Gastroesophageal sphincter (tissue), 3 donors: Measurements from ENCODE around the gene REPS2.

Source experiments
- EP300 ChIP-seq: sonication (generic); formaldehyde crosslinking; IDR thresholded peaks from one replicate; pipeline ENCODE4 v1.6.1; 2017; ENCODE audit warnings: antibody characterized with exemption, mild to moderate bottlenecking
- POLR2A ChIP-seq, 2 donors: fragments of 450-650 bp; IDR thresholded peaks; one replicate each; pipeline ENCODE4 v1.6.1; 2017; ENCODE audit warnings: antibody characterized with exemption in 2 of 2, mild to moderate bottlenecking in 2 of 2, moderate library complexity in 1 of 2
- POLR2AphosphoS5 ChIP-seq: sonication (generic); formaldehyde crosslinking; IDR thresholded peaks from one replicate; pipeline ENCODE4 v1.6.1; 2017; ENCODE audit warnings: antibody characterized with exemption
- TF ChIP-seq, protein P1 (sequence below), 4 experiments: fragments of 200-600 bp in 2 of 4; fragments of 450-650 bp in 2 of 4; sonication (generic) in 1 of 4; IDR thresholded peaks; one replicate each; pipeline ENCODE4 v1.5.1; 2017 to 2019; ENCODE audit warnings: antibody characterized with exemption in 4 of 4, mild to moderate bottlenecking in 2 of 4, moderate library complexity in 2 of 4

DNA sequence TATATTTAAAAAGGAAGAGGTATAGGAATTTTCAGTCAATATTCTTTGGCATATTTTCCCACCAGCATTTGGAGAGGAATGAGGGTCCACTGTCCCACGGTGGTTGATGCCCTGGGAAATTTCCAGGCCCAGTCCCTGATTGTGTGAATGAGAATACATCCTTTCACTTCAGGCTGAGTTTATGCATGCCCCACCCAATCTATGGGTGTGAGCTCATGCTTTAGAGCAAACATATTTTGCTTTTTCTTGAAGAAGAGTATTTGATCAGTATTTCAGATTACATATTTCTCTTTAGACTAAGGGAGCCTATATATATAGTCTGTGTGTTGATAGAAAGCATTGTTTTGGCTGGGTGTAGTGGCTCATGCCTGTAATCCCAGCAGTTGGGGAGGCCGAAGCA lies 77.2 kb downstream of the REPS2 start:
- TF ChIP-seq, protein P1, sequence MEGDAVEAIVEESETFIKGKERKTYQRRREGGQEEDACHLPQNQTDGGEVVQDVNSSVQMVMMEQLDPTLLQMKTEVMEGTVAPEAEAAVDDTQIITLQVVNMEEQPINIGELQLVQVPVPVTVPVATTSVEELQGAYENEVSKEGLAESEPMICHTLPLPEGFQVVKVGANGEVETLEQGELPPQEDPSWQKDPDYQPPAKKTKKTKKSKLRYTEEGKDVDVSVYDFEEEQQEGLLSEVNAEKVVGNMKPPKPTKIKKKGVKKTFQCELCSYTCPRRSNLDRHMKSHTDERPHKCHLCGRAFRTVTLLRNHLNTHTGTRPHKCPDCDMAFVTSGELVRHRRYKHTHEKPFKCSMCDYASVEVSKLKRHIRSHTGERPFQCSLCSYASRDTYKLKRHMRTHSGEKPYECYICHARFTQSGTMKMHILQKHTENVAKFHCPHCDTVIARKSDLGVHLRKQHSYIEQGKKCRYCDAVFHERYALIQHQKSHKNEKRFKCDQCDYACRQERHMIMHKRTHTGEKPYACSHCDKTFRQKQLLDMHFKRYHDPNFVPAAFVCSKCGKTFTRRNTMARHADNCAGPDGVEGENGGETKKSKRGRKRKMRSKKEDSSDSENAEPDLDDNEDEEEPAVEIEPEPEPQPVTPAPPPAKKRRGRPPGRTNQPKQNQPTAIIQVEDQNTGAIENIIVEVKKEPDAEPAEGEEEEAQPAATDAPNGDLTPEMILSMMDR (IDR thresholded peaks at IDR 0.05), result no peak
- TF ChIP-seq POLR2A (IDR thresholded peaks at IDR 0.05) (no peak), POLR2AphosphoS5 (no peak), EP300 (no peak)
